Activated T-cell treated with anti-CD3 and anti-CD28 coated beads, Interleukin-2, amount 50 U/mL, for 1 hour (primary cell): ENCODE measurements around the gene GLB1L3.
A peak's percentile ranks its signal among the peaks of the same experiment; 100 is the strongest.

Experiments
- DNase-seq: peaks from one replicate; pipeline ENCODE4 v3.0.0-alpha.2; 2020

Gene GLB1L3

GRCh38 chr11:134346101-134346975, 70.2 kb downstream of the GLB1L3 start:
- DNase-seq = no peak

GRCh38 chr11:134346976-134347350, 70.8 kb downstream of the GLB1L3 start:
- no peak for DNase-seq

- no peak for DNase-seq
These were observed 71.3 kb downstream of the GLB1L3 start for GRCh38 chr11:134347441-134347840.

GRCh38 chr11:134349109-134349801, 73.1 kb downstream of the GLB1L3 start:
- no peak for DNase-seq

GRCh38 chr11:134349802-134350355, 73.7 kb downstream of the GLB1L3 start:
- DNase-seq = no peak

- DNase-seq = no peak
These were observed 74.2 kb downstream of the GLB1L3 start for GRCh38 chr11:134350381-134350780.

GRCh38 chr11:134352111-134352510, 75.9 kb downstream of the GLB1L3 start:
- no peak for DNase-seq

- DNase-seq = no peak
These were observed 79.0 kb downstream of the GLB1L3 start for GRCh38 chr11:134355136-134355535.

GRCh38 chr11:134355656-134356055, 79.5 kb downstream of the GLB1L3 start:
- DNase-seq = no peak

GRCh38 chr11:134356656-134357544, 80.7 kb downstream of the GLB1L3 start:
- no peak for DNase-seq

GRCh38 chr11:134357545-134357839, 81.3 kb downstream of the GLB1L3 start:
- no peak for DNase-seq

- no peak for DNase-seq
These were observed 82.1 kb downstream of the GLB1L3 start for GRCh38 chr11:134358165-134358855.

GRCh38 chr11:134358856-134359490, 82.8 kb downstream of the GLB1L3 start:
- no peak for DNase-seq

- DNase-seq = no peak
These were observed 83.5 kb downstream of the GLB1L3 start for GRCh38 chr11:134359646-134360045.

GRCh38 chr11:134360050-134360835, 84.1 kb downstream of the GLB1L3 start:
- DNase-seq = peak; percentile 78

GRCh38 chr11:134361661-134362060, 85.5 kb downstream of the GLB1L3 start:
- DNase-seq = no peak

- DNase-seq = no peak
These were observed 86.2 kb downstream of the GLB1L3 start for GRCh38 chr11:134362192-134362901.

- no peak for DNase-seq
These were observed 87.0 kb downstream of the GLB1L3 start for GRCh38 chr11:134363161-134363560.

- no peak for DNase-seq
These were observed 87.4 kb downstream of the GLB1L3 start for GRCh38 chr11:134363592-134363991.

GRCh38 chr11:134364261-134364660, 88.1 kb downstream of the GLB1L3 start:
- DNase-seq = no peak
